Activated T-helper 2 cell treated with anti-CD3 and anti-CD28 coated beads, Interferon-gamma antibody, Interleukin-2, Interleukin-4, amounts not matched to agents 10 μg/mL and 5 μg/mL and 100 μg/mL, durations not matched to agents 14 hours and 24 hours and 36 hours (primary cell): ENCODE data around the gene KCNJ1. TPM values are rescaled to one million over a fixed set of nuclear protein-coding genes. Genes with fewer than 3 reads are reported as not detected.

Experiments
- DNase-seq: peaks from one replicate; pipeline ENCODE4 v3.0.0; 2021; ENCODE audit warnings: low spot score
- H3K27ac Mint-ChIP-seq: one replicate; pipeline ENCODE4 v1.8.0; 2021; ENCODE audit warnings: mixed read lengths
- H3K27me3 Mint-ChIP-seq: one replicate; pipeline ENCODE4 v1.8.0; 2021; ENCODE audit warnings: low read depth, mixed read lengths
- H3K36me3 Mint-ChIP-seq: one replicate; pipeline ENCODE4 v1.8.0; 2021; ENCODE audit warnings: low read depth, mixed read lengths
- H3K4me1 Mint-ChIP-seq: one replicate; pipeline ENCODE4 v1.8.0; 2021; ENCODE audit warnings: low read depth, mixed read lengths
- H3K4me3 Mint-ChIP-seq: one replicate; pipeline ENCODE4 v1.8.0; 2021; ENCODE audit warnings: low read depth, mild to moderate bottlenecking, moderate library complexity, mixed read lengths
- H3K9me3 Mint-ChIP-seq: one replicate; pipeline ENCODE4 v1.8.0; 2021; ENCODE audit warnings: mixed read lengths
- intact Hi-C: fragments of 100-400 bp; cut with micrococcal nuclease; formaldehyde crosslinking; loops from one replicate; pipeline ENCODE4 v1.15.1; 2023
- total RNA-seq: library from RNA; stranded (reverse); gene quantifications from 2 replicates; pipeline ENCODE4 v1.2.3, GENCODE V29; 2022

KCNJ1 gene
- total RNA-seq, result not detected in 2 replicates

DNA sequence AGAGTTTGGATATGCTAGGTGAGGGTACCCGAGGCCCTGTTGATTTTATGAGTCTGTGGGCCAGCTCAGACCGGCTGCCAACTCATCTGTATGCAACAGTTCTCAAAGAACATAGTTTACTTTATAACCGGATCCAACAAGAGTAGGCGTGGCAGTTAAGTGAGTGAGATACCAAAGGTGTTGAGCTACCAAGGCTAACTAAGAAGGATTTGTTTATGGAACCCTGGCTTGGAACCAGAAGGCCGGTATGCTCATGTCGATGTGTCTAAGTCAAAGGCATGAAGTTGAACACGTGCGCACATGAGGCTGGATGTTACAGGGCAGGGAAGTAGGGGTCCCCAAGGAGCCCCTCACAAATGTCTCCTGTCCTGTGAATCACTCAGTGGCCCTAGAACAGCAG is at the start of gene KCNJ1:
KCNJ1 (minus strand) TSS at position 20 of the 400 bp plus-strand sequence. CDS start 27,053 bp downstream, outside the sequence.
- Mint-ChIP-seq H3K9me3 (no peaks in the 10 kb centered on the region), H3K36me3 (no peaks in the 10 kb centered on the region), H3K27ac (no peak within 1 kb of the TSS), H3K4me1 (no peaks in the 10 kb centered on the region), H3K4me3 (no peak within 1 kb of the TSS), H3K27me3 (peaks cover 7% of the 10 kb centered on the region)
- peak; percentile 20 for DNase-seq
- intact Hi-C loops, result loop anchor here (5.0 to 10.0 kb wide), 3 partner anchors 582 to 815 kb away; no protein-coding TSS in a partner anchor

DNA sequence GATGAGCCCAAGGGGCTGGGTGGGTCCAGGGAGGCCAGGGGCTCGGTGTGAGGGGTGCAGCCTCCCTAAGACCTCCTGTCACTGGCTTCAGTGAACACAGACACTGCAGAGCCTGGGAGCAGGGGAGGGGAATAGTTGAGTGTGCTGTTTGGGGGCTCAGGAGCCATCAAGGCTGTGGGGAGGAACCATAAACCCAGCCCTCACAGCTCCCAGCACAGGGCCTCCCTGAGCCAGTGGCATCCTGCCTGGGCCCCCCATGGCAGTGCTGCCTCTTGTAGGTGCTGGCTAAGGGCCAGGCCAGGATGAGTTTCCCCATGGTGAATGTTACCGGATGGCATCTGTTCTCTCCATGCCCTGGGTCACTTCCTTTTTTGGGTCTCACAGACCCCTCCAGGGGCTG is 49.6 kb upstream of the KCNJ1 start:
- H3K9me3 Mint-ChIP-seq, result no peaks in the 10 kb centered on the region

DNA sequence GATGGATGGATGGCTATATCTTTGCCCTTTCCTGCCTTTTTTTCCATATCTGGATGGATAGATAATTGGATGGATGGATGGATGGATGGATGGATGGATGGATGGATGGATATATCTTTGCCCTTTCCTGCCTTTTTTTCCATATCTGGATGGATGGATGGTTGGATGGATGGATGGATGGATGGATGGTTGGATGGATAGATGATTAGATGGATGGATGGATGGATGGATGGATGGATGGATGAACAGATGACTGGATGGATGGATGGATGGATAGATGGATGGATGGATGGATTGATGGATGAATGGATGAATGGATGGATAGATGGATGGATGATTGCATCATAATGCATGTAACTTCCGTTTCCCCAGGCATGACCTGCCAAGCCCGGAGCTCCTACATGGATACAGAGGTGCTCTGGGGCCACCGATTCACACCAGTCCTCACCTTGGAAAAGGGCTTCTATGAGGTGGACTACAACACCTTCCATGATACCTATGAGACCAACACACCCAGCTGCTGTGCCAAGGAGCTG is 49.0 kb upstream of the KCNJ1 start:
- peaks cover 2% of the 10 kb centered on the region for H3K27me3 Mint-ChIP-seq
- no peak overlapping the region for H3K4me3 Mint-ChIP-seq
- no peaks in the 10 kb centered on the region for H3K36me3 Mint-ChIP-seq
- H3K4me1 Mint-ChIP-seq, result no peaks in the 10 kb centered on the region
- no peak for DNase-seq
- no peaks in the 10 kb centered on the region for H3K9me3 Mint-ChIP-seq
- intact Hi-C loops, result no loop called here
- H3K27ac Mint-ChIP-seq, result no peak overlapping the region

More for the DNA sequence above, 49.6 kb upstream of the KCNJ1 start:
- no peak overlapping the region for H3K27ac Mint-ChIP-seq
- no peaks in the 10 kb centered on the region for H3K4me1 Mint-ChIP-seq
- DNase-seq, result no peak
- H3K4me3 Mint-ChIP-seq, result no peak overlapping the region
- no peaks in the 10 kb centered on the region for H3K36me3 Mint-ChIP-seq
- H3K27me3 Mint-ChIP-seq, result peaks cover 2% of the 10 kb centered on the region
- intact Hi-C loops, result no loop called here

DNA sequence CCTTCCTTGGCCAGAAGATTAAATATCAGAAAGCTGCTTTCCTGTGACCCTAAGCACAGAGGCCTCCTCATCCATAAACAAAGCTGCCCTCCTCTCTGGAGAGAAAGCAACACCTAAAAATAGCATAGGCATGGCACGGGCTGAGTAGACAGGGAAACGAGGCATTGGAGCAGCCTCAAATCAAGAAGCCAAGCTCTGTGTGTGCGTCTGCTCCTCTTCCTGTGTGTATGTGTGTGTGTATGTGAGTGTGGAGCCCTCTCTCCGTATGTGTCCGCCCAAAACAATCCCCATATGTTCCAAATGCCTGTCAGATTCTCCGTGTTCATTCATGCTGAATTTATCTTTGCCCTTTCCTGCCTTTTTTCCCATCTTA is 48.0 kb upstream of the KCNJ1 start:
- no peak for DNase-seq
- H3K27ac Mint-ChIP-seq, result no peak overlapping the region
- H3K27me3 Mint-ChIP-seq, result peaks cover 2% of the 10 kb centered on the region
- intact Hi-C loops, result no loop called here
- H3K4me3 Mint-ChIP-seq, result no peak overlapping the region
- no peaks in the 10 kb centered on the region for H3K9me3 Mint-ChIP-seq
- no peaks in the 10 kb centered on the region for H3K4me1 Mint-ChIP-seq
- no peaks in the 10 kb centered on the region for H3K36me3 Mint-ChIP-seq

DNA sequence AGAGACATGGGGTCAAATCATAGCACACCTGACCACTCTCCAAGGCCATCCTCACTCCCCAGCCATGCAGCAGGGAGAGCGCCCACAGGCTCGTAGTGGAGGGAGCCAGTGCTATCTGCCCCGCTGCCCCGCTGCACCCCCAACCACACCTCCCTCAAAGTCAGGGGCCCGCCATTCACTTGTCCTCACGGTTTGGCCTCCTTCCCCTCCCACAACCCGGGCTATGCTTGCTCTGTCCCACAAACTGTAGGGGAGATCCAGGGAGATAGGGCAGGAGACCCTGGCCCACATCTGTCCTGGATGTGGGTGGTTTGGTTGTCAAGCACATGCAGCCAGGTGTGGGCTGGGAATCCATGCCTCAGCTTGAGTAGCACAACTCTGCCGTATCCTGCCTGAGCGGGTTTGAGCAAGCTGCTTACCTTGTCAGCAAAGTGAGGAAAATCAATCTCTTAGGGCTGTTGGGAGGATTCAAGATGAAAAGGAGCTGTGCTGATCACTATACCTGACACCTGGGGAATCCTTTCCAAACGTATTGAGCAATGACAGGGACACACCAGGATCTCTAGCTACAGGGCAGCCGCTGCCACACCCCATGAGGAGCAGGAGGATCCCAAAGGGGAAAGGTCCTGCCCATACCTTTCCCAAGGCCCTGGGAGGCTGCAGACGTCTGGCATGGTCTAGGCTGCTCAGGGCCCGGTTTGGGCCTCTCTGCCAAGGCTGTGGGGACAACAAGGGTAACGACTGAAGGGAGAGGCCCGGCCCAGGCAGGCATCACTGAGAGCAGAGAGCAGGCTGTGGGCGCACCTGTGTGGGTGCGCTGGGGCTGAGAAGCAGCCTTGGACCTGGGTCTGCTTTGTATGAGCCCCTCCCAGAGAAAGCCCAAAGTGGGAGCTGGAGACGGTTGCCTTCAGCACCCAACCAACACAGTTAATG is 47.4 kb upstream of the KCNJ1 start:
- Mint-ChIP-seq H3K27me3 (peaks cover 7% of the 10 kb centered on the region), H3K9me3 (no peaks in the 10 kb centered on the region), H3K36me3 (no peaks in the 10 kb centered on the region), H3K27ac (no peak overlapping the region), H3K4me1 (no peaks in the 10 kb centered on the region), H3K4me3 (no peak overlapping the region)
- no peak for DNase-seq
- intact Hi-C loops, result no loop called here

DNA sequence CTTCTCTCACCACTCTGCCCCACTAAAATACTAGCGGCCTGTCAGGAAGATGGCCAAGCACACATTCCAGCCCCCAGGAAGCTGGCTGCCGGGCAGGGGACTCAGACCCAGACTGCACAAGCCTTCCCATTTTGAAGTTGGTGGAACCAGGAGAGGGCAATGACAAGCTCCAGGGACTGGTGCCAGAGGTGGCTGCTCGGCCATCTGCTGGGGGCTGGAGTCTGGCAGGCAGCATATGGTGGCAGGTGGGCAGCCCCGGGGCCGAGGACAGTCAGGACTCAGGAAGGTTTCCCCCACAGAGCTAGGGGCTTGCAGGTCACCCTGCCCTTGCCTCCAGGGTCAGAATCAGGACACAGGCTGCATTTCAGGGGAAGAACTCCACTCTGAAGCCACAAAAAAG is 46.7 kb upstream of the KCNJ1 start:
- Mint-ChIP-seq H3K4me3 (no peak overlapping the region), H3K4me1 (no peaks in the 10 kb centered on the region), H3K27ac (no peak overlapping the region), H3K9me3 (no peaks in the 10 kb centered on the region), H3K27me3 (peaks cover 14% of the 10 kb centered on the region), H3K36me3 (no peaks in the 10 kb centered on the region)
- intact Hi-C loops, result no loop called here
- no peak for DNase-seq

DNA sequence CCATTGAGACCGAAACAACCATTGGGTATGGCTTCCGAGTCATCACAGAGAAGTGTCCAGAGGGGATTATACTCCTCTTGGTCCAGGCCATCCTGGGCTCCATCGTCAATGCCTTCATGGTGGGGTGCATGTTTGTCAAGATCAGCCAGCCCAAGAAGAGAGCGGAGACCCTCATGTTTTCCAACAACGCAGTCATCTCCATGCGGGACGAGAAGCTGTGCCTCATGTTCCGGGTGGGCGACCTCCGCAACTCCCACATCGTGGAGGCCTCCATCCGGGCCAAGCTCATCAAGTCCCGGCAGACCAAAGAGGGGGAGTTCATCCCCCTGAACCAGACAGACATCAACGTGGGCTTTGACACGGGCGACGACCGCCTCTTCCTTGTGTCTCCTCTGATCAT is 44.6 kb upstream of the KCNJ1 start:
- Mint-ChIP-seq H3K9me3 (no peaks in the 10 kb centered on the region), H3K27ac (no peak overlapping the region), H3K4me1 (no peaks in the 10 kb centered on the region), H3K4me3 (no peak overlapping the region), H3K36me3 (no peaks in the 10 kb centered on the region), H3K27me3 (peaks cover 35% of the 10 kb centered on the region)
- no peak for DNase-seq
- intact Hi-C loops, result no loop called here

DNA sequence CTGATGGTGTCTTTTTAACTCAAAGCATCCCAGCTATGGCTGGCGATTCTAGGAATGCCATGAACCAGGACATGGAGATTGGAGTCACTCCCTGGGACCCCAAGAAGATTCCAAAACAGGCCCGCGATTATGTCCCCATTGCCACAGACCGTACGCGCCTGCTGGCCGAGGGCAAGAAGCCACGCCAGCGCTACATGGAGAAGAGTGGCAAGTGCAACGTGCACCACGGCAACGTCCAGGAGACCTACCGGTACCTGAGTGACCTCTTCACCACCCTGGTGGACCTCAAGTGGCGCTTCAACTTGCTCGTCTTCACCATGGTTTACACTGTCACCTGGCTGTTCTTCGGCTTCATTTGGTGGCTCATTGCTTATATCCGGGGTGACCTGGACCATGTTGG is 44.1 kb upstream of the KCNJ1 start:
- H3K36me3 Mint-ChIP-seq, result no peaks in the 10 kb centered on the region

DNA sequence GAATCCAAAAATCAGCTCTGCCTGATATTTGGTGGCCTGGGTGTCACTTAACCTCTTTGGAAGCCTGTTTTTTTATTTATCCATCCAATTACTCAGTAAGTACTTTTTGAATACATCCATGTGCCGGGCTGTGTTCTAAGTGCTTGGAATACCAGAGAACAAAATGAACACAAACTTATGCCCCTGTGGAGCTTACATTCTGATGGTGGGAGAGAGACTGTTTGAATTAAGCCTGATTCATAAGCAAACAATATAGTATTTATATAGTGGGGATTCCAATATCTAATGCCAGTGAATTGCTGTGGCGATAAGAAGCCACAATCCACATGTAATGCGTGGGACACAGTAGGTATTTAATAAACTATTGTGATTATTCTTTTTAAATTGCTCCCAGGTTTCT is 43.5 kb upstream of the KCNJ1 start:
- Mint-ChIP-seq H3K4me3 (no peak overlapping the region), H3K36me3 (no peaks in the 10 kb centered on the region), H3K27me3 (peaks cover 45% of the 10 kb centered on the region), H3K9me3 (no peaks in the 10 kb centered on the region), H3K27ac (no peak overlapping the region), H3K4me1 (peaks cover 5% of the 10 kb centered on the region)
- intact Hi-C loops, result no loop called here
- no peak for DNase-seq

More for the DNA sequence above, 44.1 kb upstream of the KCNJ1 start:
- Mint-ChIP-seq H3K4me1 (peaks cover under 1% of the 10 kb centered on the region), H3K9me3 (no peaks in the 10 kb centered on the region), H3K27ac (no peak overlapping the region), H3K4me3 (no peak overlapping the region), H3K27me3 (peaks cover 40% of the 10 kb centered on the region)
- DNase-seq, result no peak
- intact Hi-C loops, result no loop called here

DNA sequence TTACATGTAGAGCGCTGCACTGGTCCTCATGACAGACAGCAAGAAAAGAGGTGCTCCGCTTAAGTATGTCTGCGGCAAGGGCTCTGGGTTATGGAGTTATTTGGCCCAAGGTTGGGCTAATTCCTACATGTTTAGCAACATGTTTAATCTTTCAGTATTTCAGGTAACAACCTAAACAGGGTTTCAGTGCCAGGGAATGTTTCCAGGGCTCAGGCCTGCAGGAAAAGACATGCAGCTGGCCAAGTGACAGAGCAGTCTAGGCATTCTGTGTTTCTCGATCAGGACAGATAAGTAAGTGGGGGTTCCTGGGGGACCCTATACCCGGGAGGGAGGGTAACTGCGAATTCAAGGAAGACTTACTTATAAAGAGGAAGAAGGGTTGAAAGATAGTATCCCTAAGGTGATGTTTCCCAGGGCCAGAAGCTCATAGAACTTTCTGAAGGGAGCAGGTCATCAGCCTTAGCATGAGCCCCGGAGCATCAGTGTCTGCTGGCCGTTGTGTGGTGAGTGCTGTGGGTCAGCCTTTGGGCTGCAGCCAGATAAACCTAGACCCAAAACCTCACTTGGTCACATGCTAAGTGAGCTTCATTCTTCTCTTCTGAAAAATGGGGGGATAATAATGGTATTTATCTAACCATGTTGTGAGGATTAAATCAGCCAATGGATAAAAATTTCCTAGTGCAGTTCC is 42.5 kb upstream of the KCNJ1 start:
- intact Hi-C loops, result no loop called here
- no peak for DNase-seq
- H3K4me3 Mint-ChIP-seq, result no peak overlapping the region
- peaks cover 45% of the 10 kb centered on the region for H3K27me3 Mint-ChIP-seq
- H3K27ac Mint-ChIP-seq, result no peak overlapping the region
- H3K4me1 Mint-ChIP-seq, result peaks cover 5% of the 10 kb centered on the region
- H3K36me3 Mint-ChIP-seq, result no peaks in the 10 kb centered on the region
- no peaks in the 10 kb centered on the region for H3K9me3 Mint-ChIP-seq

DNA sequence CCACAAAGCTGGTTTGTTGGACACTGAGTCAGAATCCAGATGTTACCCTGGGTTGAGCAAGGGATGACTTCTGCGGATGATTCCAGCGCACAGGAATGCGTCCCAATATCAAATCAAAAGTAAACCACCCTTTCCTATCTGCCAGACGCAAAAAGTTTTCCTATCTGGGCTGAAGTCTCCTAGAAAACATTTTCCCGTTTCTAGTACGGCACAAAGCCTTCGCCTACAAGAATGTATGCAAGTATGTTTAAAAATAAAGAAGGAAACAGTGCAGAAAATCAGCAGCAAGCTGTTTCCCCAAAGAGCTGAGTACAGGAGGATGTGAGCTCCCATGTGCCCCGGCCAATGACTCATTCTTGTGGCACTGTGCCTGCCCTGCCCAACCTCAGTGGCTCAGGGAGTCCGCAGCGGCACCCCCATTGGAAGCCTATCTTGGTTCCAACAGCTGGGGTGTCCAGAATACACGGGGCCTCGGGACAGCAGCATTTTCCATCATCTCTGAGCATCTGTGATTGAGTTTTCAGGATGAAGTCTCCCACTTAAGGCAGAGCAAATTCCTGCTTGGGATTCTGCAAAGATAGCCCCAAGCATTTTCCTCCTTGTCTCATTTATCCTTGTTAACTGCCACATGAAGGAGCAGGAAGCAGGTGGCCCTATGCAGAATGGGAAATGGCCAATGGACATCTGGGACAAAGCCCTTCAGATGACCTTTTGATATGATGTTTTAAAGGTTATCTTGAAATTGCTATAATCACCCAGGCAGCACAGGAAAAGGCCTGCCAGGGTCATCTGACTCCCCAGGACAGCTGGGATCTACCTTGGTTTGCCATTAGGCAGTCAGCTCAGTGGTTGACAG is 41.5 kb upstream of the KCNJ1 start:
- Mint-ChIP-seq H3K27ac (no peak overlapping the region), H3K4me3 (no peak overlapping the region), H3K27me3 (peaks cover 54% of the 10 kb centered on the region), H3K9me3 (no peaks in the 10 kb centered on the region), H3K36me3 (no peaks in the 10 kb centered on the region), H3K4me1 (peaks cover 5% of the 10 kb centered on the region)
- intact Hi-C loops, result no loop called here
- DNase-seq, result no peak

DNA sequence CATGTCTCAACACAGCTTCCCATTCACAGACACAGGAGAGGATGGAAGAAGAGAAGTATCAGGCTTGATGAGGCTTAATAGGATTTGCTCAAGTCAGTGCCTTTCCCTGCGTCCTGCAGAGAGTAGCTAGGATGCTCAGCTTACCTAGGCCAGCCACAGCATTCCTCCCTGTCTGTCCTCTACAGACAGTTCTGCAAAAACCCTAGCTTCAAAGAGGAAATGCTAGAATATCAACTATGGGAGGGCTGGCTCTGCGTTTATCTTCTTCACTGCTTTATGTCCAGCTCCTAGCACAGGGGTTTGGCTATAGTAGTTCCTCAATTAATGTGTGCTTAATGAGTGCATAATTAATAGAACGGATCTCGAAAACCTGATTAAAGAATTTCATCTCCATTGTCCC is 40.5 kb upstream of the KCNJ1 start:
- H3K27ac Mint-ChIP-seq, result no peak overlapping the region
- peaks cover 5% of the 10 kb centered on the region for H3K4me1 Mint-ChIP-seq
- peaks cover 63% of the 10 kb centered on the region for H3K27me3 Mint-ChIP-seq
- no peaks in the 10 kb centered on the region for H3K36me3 Mint-ChIP-seq
- H3K4me3 Mint-ChIP-seq, result no peak overlapping the region
- intact Hi-C loops, result no loop called here
- DNase-seq, result no peak
- no peaks in the 10 kb centered on the region for H3K9me3 Mint-ChIP-seq
